Stimulated activated CD4-positive, alpha-beta T cell treated with anti-CD3 and anti-CD28 coated beads, Interleukin-4, amount 100 ng/mL, for 1 hour (primary cell): ENCODE results near the gene ARHGAP29.
"Not testable (repeated sequence)": the region's sequence is repeated elsewhere in the genome, so short reads cannot be mapped to it uniquely, and the experiment has no call there.

Experiments used
- DNase-seq: peaks from one replicate; pipeline ENCODE4 v3.0.0-alpha.2; 2020

Gene ARHGAP29

DNA sequence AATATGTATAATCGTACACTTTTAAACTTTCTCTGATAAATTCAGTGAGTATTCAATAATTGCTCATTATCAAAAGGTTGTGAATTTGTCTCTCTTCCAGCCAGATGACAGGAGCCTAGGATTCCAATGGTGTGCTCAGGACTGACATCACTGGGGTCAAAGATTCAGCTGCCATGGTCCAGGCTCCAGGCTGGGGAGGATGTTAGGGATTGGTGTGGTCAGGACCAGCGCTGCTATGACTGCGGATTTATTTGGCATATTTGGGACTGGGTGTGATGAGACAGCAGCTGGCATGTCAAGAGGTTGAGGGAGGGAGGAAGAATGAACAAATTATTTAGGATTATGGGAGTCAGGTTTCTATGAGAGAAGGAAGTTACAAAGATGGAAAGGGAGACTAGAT, 68.3 kb downstream of the ARHGAP29 start:
- DNase-seq = no peak

DNA sequence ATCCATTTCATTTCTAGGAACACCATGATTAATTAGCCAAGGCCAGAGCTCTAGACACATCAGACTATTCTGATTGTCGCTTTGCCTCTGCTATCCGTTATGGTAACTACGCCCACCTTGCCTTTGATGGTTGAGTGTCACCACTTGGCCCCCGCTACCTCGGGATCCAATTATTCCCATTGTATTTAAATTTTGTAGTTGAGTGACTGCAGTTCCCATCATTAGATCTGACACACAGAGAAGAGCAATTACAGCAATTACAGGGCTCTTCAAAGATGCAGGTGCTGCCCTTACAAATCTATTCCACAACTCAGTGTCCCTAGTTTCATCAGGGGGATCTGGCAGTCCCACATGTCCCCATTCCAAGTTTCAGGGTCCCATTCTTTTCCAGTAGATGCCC, 71.5 kb downstream of the ARHGAP29 start:
- DNase-seq = no peak

DNA sequence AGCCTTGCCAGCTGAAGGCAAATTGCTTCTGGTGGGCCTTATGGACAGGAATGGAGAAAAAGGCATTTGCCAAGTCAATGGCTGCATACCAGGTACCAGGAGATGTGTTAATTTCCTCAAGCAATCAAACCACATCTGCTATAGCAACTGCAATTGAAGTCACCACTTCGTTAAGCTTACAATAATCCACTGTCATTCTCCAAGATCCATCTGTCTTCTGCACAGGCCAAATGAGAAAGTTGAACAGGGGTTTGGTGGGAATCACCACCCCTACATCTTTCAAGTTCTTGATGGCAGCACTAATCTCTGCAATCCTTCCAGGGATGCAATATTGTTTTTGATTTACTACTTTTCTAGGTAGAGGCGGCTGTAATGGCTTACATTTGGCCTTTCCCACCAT, 72.5 kb downstream of the ARHGAP29 start:
- not testable (repeated sequence) for DNase-seq

DNA sequence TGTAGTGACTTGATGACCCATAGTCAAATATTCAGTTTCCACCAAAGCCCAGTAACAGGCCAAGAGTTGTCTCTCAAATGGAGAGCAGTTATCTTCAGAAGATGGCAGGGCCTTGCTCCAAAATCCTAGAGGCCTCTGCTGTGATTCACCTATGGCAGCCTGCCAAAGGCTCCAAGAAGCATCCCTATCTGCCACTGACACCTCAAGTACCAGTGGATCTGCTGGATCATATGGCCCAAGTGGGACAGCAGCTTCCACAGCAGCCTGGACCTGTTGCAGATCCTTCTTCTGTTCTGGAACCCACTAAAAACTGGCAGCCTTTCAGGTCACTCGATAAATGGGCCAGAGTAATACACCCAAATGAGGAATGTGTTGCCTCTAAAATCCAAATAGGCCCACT, 73.3 kb downstream of the ARHGAP29 start:
- not testable (repeated sequence) for DNase-seq

DNA sequence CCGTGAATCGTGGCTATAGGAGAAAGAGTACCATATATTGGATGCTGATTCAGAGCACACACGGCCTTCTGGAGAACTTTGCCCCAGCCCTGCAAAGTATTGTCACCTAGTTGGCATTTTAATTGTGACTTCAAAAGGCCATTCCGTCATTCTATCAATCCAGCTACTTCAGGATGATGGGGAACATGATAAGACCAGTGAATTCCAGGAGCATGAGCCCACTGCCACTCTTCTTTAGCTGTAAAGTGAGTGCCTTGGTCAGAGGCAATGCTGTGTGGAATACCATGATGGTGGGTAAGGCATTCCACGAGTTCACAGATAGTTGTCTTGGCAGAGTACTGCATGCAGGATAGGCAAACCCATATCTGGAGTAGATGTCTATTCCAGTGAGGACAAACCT, 74.1 kb downstream of the ARHGAP29 start:
- DNase-seq = not testable (repeated sequence)

DNA sequence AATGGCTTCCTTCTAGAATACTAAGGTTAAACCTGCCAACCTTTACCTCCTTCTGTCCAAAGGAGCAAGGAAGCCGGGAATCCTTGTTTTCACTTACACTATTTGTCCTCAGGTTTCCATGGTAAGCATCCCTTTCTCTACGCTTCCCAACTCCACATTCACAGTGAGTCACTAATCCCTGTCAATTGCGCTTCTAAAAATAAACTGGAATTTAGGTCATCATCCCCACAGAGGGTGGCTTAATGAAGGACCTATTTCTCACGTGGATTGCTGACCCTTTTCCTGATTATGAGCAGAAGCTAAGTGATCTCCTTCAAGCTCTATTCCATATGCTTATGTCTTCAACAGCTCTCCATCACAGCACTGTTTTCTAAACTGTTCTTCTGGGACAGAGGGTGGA, 76.6 kb downstream of the ARHGAP29 start:
- DNase-seq = no peak

DNA sequence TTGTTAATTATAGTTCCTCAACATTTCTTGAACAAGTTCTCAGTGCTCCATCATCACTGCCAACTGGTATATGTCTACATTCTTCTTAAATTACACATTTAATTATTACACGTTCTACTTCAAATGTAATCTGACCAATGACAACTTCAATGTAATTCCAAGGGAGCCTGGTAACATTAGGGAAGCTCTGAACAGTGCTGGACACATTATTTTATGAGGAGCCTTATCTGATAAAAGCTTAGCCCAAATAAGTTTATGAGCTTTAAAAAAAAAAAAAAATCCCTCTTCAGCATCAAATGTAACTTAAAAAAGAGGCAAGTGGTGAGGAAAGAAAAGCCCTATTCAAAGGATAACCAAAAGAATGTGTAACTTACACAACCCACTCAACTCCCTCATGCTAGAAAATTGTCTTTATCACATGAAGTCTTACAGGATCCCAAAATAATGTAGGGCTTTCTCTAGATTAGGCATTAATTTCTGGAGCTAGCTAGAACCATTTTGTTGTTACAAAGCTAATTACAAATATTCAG, 81.2 kb downstream of the ARHGAP29 start:
- no peak for DNase-seq

DNA sequence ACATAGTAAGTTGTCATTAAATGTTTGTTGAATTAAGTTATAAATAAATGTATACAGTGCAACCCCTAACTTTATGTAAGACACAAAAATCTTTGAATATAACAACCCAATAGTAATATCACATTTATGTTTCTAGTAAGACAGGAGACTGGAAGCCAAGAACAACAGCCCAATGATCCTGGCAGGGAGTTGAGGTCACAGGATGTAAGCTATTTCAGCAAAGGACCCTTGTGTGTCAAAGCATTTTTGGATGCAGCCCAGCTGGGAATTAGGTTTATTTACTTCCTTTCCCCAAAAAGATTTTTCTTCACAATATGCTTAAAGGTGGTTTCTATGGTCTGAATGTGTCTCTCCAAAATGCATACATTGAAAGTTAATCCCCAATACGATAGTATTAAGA, 82.4 kb downstream of the ARHGAP29 start:
- no peak for DNase-seq

DNA sequence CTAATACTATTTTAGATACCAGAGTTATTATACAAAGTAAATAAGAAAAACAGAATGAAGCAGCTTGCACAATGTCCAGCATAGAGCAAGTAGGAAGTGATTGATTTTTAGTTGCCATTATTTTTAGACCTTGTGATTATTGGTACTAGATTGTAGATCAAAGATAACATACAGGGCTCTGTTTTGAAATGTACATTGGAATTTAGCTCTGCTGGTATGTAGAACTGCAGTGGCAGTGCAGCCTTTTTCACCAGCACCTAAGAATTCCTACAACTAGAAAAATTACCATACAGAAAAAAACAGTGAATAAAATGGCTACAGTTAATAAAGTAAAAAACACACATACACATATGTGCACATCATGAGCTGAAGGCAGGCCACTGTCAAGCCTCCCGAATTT, 84.3 kb downstream of the ARHGAP29 start:
- DNase-seq = no peak

DNA sequence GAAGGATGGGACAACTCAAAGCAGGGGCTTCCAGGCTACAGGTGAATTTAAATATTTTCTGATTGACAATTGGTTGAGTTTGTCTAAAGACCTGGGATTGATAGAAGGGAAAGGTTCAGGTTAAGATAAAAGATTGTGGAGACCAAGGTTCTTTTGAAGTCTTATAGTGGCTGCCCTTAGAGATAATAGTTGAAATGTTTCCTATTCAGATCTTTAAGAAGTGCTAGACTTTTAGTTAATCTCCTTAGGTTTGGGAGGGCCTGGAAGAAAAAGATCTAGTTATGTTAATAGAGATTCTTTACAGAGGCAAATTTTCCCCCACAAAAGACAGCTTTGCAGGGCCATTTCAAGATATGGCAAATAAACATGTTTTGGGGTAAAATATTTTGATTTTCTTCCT, 88.2 kb downstream of the ARHGAP29 start:
- DNase-seq = not testable (repeated sequence)

DNA sequence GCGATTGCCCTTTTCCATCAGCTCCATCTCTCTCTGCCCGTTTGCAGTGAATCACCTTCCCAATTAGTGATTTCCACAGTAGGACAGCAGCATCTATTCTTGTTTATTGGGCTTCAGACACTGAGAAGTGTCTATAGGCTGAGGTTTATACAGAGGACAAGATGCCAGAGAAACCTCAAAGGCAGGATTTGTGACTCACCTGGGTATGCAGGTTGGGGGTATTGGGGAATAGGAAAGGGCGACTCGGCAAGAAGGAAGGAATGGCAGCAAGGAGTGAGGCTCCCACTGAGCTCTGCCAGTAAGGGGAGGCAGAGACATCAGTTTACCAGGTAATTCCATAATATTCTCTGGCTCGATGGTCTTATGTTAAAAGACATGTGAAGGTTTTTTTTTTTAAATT, 91.1 kb downstream of the ARHGAP29 start:
- no peak for DNase-seq

DNA sequence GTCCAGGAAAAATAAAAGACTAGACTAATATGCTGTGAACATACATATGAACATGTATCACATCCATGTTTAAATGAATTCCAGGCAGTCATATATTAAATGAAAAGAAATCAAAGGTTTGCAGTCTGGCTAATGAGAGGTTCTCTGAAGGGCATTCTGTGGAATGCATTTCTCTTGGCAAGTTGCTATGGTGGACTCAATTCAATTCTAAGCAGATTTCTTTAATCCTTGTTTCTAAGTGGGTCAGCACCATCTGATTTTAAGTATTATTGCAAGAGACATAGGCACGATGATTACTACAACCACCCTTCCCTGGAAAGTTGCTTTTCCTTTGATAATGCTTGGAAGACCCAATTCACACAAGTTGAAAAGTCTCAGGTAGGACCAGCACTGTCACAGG, 92.5 kb downstream of the ARHGAP29 start:
- no peak for DNase-seq

DNA sequence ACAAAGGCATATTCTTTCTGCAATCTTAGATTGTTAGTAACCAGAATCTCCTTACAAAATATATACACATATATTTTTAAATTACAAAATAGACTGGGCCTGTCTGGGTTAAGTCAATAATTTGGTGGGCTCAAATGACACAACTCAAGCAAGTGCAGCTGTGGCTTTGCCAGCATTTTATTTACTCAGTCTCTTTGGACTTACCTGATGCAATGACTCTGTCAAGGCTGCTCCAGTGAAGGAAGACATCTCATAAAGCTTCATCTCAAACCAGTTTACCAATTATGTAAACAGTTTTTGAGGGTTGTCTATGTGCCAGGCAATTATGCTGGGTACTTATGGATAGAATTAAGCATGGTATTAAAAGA, 93.6 kb downstream of the ARHGAP29 start:
- DNase-seq = no peak

DNA sequence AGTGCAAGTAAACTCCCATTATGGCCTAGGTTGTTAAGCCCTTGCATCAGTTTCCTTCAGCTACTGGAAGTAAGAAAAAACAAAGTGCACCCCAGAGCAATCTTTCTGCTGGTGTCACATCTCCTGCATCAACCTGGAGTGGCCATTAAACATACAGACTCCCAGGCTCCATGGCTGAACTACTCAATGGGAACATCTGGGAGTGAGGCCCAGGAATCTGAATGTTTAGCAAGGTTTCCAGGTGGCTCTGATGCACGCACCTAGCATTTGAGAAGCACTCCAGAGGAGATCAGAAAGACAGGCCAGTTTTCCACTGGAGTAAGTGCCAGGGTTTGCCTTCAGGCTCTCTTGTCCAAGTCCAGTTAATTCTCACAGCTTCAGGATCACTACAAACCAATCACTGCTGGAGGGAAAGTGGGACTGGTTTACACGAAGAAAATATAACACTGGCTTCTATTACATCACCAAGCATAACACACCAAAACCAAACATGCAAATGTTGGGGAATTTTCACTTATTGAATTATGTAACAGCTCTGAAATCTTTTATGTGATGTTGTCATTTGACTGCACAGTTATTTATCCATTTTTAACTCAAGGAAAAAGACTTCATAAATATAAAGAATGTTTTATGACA, 94.1 kb downstream of the ARHGAP29 start:
- no peak for DNase-seq

DNA sequence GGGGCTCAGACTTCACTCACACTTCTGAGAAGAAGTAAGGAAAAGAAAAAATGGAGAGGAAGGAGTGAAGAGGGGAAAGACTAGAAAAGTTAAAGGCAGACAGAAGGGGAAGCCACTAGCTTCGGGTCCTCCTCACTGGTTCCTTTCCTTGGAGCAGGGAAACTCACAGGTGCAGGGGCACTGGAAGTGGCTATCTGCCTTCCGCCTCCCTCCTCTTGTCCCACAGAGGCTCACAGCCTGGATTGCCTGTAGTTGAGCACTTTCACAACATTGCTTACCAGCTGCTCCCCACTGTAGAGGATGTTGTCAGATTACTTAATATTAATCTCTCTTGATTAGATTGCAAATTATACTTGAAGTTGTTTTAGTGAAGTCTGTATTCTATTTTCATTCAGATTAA, 94.8 kb downstream of the ARHGAP29 start:
- no peak for DNase-seq

DNA sequence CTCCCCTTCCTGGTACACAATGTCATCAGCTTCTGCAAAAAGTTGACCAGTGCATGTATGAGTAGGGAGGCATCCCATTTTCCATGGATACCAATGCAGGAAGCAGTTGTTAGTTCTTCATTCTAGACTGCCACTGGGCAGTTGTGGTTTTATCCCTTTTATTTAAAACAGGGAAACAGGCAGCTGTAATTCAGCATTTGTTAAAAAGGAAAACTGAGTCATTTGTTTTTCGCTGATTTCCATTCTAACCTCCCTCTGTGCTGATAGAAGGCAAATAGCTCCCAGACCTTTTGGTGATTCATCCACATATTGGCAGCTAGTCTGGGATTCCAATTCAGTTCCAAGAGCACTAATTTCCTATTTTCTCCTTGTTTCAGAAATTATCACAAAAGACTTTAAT, 95.4 kb downstream of the ARHGAP29 start:
- no peak for DNase-seq

DNA sequence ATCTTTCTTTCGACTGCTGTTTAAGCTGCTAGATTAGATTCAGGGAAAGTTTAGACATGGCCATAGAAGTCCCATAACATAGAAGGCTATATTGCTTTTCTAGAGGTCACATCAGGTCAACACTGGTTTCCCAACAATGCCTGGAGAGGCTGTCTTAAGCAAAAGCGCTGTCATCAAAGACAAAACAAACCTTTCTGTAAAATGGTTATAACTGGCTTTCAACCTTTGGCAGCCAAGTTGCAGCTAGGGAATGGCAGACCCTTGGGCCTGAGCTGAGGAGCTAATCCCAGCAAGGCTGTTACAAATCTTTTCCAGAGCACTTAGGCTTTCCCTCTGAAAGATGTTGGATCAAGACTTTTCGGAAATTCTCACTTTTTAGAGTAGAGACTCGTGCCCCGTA, 105.3 kb downstream of the ARHGAP29 start:
- no peak for DNase-seq

DNA sequence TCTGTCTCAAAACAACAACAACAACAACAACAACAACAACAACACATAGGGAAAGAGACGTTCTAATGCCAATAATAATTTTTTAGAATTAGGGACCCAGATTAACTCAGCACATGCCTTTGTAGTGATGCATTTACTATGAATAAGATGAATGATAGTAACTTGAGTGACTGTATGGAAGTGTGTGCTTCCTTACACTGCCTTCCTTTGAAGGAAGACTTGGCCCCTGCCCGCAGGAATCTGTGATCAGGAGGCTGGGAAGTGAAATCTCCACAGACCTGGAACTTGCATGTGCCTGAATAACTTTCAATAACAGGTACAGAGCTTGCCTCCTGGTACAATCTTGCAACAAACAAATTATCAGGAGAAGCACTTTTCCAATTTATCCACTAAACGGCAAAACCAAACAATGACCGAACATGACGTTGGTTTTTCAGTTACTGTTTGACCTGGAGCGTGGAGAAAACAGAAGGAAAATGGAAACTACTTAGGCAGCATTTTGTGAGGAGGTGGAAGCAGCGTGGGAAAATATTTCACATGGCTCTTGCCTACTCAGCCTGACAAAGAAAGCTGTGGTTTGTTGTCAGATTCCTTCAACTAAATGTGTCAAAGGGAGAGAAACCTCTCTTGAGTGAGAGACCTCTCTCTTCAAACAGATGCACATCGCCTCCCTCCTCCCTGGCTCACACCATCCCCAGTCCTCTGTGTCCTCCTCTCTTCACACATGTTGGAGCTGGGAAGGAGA, 106.4 kb downstream of the ARHGAP29 start:
- DNase-seq = no peak

DNA sequence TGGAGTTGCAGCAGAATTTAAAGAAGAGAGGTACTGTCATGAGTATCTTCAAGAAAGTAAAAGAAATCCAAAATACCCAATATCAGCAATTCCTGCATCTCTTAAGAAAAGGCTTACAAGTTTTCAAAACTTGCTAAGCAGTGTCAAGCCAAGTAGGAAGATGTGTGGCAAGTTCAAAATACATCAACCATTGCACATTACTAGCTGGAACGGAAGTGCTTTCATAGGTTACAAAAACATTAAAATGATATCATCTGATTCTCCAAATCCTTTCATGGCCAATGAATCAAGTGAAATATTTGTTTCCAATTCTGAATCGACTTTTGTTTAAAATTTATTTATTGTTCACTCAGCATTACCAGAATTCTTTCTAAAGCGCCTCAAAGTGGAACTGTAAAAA, 110.7 kb downstream of the ARHGAP29 start:
- no peak for DNase-seq

DNA sequence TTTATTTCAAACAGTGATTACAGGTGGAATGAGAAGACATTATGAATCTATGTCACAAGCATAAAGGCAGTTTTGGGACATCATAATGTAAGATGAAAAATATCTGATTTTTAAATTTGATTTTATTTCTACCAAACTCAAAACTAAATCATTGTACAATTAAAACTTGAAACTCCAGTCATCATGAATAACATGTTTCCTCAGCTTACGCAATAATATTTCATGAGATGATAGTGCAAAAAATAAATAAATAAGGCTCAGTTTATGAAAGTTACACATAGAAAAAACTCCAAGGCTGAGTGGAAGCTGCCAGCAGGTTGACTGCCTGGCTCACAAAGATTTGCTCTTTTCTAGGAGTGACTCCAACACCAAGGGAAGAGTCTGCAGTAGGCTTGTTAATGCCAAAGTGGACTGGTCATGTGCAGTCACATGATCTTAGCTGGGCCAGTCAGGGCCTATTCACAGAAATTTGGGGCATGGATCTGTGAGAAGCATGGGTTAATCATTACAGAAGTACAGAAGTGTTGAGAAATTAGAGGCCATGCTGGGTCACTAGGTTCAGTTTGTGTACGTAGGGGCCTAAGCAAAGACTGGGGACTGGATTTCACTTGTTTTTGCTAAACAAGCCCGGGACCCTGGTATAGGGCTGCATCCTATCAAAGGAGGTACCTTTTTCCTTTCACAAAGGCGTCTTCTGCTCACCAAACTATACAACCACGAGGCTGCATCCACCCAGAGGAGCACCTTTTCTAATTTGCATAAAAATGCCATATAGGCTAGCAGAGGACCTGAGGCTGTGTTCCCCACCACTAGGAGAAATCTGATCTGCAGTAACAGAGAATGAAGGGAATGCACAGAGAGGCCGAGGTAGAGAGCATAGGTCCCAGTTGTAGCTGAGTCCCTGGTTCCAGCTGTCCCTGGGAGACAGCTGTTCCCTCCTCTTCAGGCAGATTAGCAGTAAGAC, 111.6 kb downstream of the ARHGAP29 start:
- DNase-seq = no peak

DNA sequence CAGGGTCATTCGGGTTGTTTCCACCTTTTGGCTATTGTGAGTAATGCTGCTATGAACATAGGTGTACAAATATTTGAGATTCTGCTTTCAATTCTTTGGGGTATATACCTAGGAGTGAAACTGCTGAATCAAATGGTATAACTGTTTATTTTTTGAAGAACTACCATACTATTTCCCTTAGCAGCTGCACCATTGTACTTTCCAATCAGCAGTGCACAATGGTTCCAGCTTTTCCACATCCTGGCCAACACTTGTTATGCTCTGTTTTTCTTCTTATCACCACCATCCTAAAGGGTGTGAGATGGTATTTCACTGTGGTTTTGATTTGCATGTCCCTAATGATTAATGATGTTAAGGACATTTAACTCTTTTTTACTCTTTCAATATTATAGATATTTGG, 112.8 kb downstream of the ARHGAP29 start:
- no peak for DNase-seq

DNA sequence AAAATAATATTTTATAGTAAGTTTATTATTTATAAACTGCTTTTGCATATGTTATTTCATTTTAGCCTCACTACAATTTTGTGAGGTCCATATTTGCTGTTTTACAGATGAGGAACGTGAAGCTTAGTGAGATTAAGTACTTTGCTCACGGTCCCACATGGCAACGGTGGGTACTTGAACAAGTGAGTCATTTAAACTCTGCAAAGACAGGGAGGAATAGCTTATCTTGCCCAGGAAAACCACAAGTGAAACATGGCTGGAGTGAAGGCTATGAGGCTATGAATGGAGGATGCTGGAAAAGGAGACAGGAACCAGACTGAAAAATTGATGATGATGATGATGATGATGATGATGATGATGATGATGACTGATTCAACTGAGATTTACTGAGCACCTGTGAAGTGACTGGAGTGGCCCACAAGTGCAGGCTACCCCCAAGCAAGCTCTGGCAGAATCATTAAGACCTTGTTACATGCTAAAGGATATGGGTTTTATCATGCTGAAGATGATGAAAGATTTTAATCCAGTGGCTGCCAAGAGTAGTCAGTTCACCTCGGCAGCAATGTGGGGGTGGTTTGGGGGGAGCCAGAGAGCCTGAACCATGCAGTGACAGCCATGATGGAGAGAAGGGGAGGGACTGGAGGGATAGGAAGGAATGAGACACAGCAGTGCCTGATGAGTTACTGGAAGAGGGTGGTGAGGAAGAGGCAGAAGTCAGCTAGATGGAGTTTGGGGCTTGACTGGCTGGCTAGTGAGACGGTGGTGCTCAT, 115.0 kb downstream of the ARHGAP29 start:
- no peak for DNase-seq
